T-cell (primary cell): ENCODE results near the gene XPNPEP2. TPM values are rescaled to one million over a fixed set of nuclear protein-coding genes. Genes with fewer than 3 reads are reported as not detected.

Experiments used
- ATAC-seq, 4 experiments: fragments of 200-7000 bp in 3 of 4; fragments of 150-1000 bp in 1 of 4; cut with Tn5 transposase; replicated peaks in 1 of 4; 1 replicate in 3 of 4; 2 replicates in 1 of 4; pipeline ENCODE4 v1.10.0; 2021; ENCODE audit warnings: moderate library complexity in 3 of 4, mild to moderate bottlenecking in 2 of 4, moderate number of reproducible peaks in 1 of 4
- CTCF ChIA-PET, 2 donors: fragments of 300-600 bp; sonication (Branson Sonifier 250); formaldehyde crosslinking; loops; one replicate each; lab custom pipeline; 2022; ENCODE audit warnings: antibody characterized with exemption in 2 of 2; lab: Charles Lee
- POLR2A ChIA-PET, 2 donors: fragments of 300-600 bp; sonication (Branson Sonifier 250); formaldehyde crosslinking; loops; one replicate each; lab custom pipeline; 2022; ENCODE audit warnings: antibody characterized with exemption in 2 of 2; lab: Charles Lee
- DNase-seq, 35 experiments: peaks; one replicate each; pipeline versions ENCODE4 v3.0.0 to v3.0.0-alpha.2; 2013 to 2023
- H3K27ac ChIP-seq: one replicate; pipeline ENCODE4 v1.5.1; 2013; ENCODE audit warnings: low read length
- H3K27me3 ChIP-seq, 2 experiments: replicated peaks in 1 of 2; 1 replicate in 1 of 2; 2 replicates in 1 of 2; pipeline versions ENCODE4 v1.6.1 to v1.7.0; 2013; ENCODE audit warnings: low read length in 1 of 2, mixed read lengths in 1 of 2; ENCODE audit not compliant: control insufficient read depth in 2 of 2, insufficient read depth in 2 of 2; ENCODE audit errors: extremely low read depth in 1 of 2
- H3K36me3 ChIP-seq, 2 donors: 1 replicate in 1 of 2; 2 replicates in 1 of 2; pipeline versions ENCODE4 v1.6.1 to v1.7.0; 2013; ENCODE audit warnings: low read length in 1 of 2; ENCODE audit not compliant: control insufficient read depth in 2 of 2, insufficient read depth in 1 of 2; ENCODE audit errors: extremely low read depth in 1 of 2
- H3K4me1 ChIP-seq, 2 experiments: 1 replicate in 1 of 2; 2 replicates in 1 of 2; pipeline versions ENCODE4 v1.6.1 to v1.7.0; 2013; ENCODE audit warnings: low read length in 2 of 2, mixed read lengths in 1 of 2; ENCODE audit not compliant: insufficient read depth in 2 of 2, control insufficient read depth in 1 of 2; ENCODE audit errors: extremely low read depth in 1 of 2
- H3K4me3 ChIP-seq, 2 donors: 1 replicate in 1 of 2; 2 replicates in 1 of 2; pipeline versions ENCODE4 v1.5.1 to v1.7.0; 2013; ENCODE audit warnings: mild to moderate bottlenecking in 2 of 2, low read length in 1 of 2, moderate library complexity in 1 of 2; ENCODE audit not compliant: control insufficient read depth in 1 of 2; ENCODE audit errors: extremely low read depth in 1 of 2
- H3K9me3 ChIP-seq: 2 replicates; pipeline ENCODE4 v1.7.0; 2013
- H3K27ac Mint-ChIP-seq, 2 donors: one replicate each; pipeline ENCODE4 v1.8.0; 2020 to 2021; ENCODE audit warnings: mild to moderate bottlenecking in 2 of 2, mixed read lengths in 2 of 2
- H3K27me3 Mint-ChIP-seq, 2 donors: one replicate each; pipeline ENCODE4 v1.8.0; 2021 to 2022; ENCODE audit warnings: mixed read lengths in 2 of 2
- H3K36me3 Mint-ChIP-seq: one replicate; pipeline ENCODE4 v1.8.0; 2021; ENCODE audit warnings: mixed read lengths
- H3K4me1 Mint-ChIP-seq, 3 donors: one replicate each; pipeline ENCODE4 v1.8.0; 2020 to 2022; ENCODE audit warnings: mixed read lengths in 3 of 3, mild to moderate bottlenecking in 1 of 3
- H3K4me3 Mint-ChIP-seq, 3 donors: one replicate each; pipeline ENCODE4 v1.8.0; 2020 to 2022; ENCODE audit warnings: mild to moderate bottlenecking in 3 of 3, mixed read lengths in 3 of 3, moderate library complexity in 3 of 3
- H3K9me3 Mint-ChIP-seq, 3 donors: one replicate each; pipeline ENCODE4 v1.8.0; 2020 to 2022; ENCODE audit warnings: mixed read lengths in 3 of 3
- WGBS: methylation state at CpG from one replicate; pipeline ENCODE4 v1.1.5; 2013; ENCODE audit warnings: missing lambda C conversion rate; ENCODE audit not compliant: insufficient coverage; 5-methylcytosine and 5-hydroxymethylcytosine counted together
- total RNA-seq, 35 experiments: library from RNA in 6 of 35; stranded (reverse) in 6 of 35; fragments of 120-200 nt in 1 of 35; gene quantifications; one replicate each; pipeline versions ENCODE4 v1.2.1 to v1.2.4 and lab custom pipeline; 2013 to 2026

The XPNPEP2 gene
- total RNA-seq (under 1 TPM in 4 of 5 donors, not detected in 1; 0.20 to 0.84 (median 0.37) TPM), total RNA-seq (lab: John Stamatoyannopoulos, UW) (0 to 1.3 (median 0.24) reads per million in 29 experiments)
- 0.72 TPM for total RNA-seq (2013)

DNA sequence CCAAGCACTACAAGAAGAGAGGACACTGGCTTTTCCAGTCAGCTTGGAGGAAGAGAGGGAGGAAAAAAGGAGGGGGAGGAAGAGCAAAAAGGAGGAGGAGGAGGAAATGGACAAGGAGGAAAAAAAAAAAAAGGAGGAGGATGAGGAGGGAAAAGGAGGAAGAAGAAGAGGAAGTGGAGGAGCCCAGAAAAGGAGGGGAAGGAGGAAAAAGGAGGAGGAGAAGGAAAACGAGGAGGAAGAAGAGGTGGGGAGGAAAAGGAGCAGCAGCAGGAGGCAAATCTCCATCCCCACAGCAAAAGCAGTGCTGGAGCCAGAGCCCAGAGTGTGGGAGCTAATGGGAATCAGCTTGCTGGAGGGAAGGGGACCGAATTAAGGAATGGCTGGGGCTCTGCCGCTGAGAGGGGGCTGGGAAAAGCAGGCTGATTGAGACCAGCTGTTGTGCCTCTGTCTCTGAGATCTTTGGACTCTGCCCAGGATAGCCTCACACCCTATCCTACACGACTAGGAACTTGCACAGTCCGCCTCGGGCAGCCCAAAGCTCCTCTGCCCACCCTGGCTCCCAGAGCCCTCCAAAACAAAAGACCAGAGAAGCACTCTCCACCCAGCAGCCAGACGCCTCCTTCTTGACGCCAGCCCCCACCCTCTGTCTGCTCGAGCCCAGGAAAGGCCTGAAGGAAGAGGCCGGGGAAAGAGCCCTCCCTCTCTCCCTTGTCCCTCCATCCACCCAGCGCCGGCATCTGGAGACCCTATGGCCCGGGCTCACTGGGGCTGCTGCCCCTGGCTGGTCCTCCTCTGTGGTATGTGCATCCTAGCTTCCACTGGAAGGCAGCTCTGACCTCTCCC lies at the start of gene XPNPEP2:
XPNPEP2 (plus strand) TSS at position 514 of the 843 bp plus-strand sequence; CDS start at position 749, 235 bp downstream.
- Mint-ChIP-seq H3K36me3 (no peaks in the 10 kb centered on the region), H3K9me3 (no peaks in the 10 kb centered on the region), H3K27ac (peak within 1 kb of the TSS in 1 of 2 donors; percentile 52), H3K27me3 (peaks cover 0 to 14% of the 10 kb centered on the region in 2 donors), H3K4me1 (peaks cover 28 to 50% (median 36%) of the 10 kb centered on the region in 3 donors), H3K4me3 (no peak within 1 kb of the TSS)
- H3K9me3 ChIP-seq = no peaks in the 10 kb centered on the region
- CTCF ChIA-PET = interaction anchor here in 1 of 2 donors (0.5 kb wide), 1 partner anchor 31 kb away, joined by 3 read pairs; no protein-coding TSS in a partner anchor
- H3K4me1 ChIP-seq = peaks cover 0 to 51% of the 10 kb centered on the region in 2 experiments
- H3K27me3 ChIP-seq = no peaks in the 10 kb centered on the region
- H3K36me3 ChIP-seq = no peaks in the 10 kb centered on the region
- POLR2A ChIA-PET = interaction anchor here in 1 of 2 donors (0.7 kb wide), 1 partner anchor 121 kb away, joined by 13 read pairs; no protein-coding TSS in a partner anchor
- DNase-seq (no peak), ATAC-seq (no peak)
- H3K27ac ChIP-seq = no peak within 1 kb of the TSS
- WGBS = 100% methylated on average over 1 of the region's 13 CpGs
- no peak within 1 kb of the TSS for H3K4me3 ChIP-seq

DNA sequence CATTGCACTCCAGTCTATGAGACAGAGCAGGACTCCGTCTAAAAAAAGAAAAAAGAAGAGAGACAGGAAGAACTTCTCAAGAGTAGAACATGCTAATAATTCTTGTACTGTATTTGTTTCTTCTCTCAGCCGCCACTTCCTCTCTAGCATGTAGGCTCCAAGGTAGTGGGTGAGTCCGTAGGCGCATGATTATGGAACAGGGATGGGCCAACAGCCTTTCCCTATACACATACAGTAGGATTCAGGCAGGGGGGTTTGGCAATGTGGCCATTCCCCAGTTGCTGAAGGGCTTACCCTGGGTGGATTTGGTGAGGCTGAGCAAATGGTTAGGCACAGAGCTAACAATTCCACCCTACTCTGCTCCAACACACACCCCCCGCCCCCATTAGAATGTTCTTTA lies 49.0 kb upstream of the XPNPEP2 start:
- CTCF ChIA-PET = no interaction called here
- no peak for ATAC-seq
- Mint-ChIP-seq H3K27ac (no peak overlapping the region), H3K4me1 (no peaks in the 10 kb centered on the region), H3K36me3 (no peaks in the 10 kb centered on the region), H3K4me3 (no peak overlapping the region), H3K27me3 (peaks cover 0 to 15% of the 10 kb centered on the region in 2 donors), H3K9me3 (no peaks in the 10 kb centered on the region)
- H3K27me3 ChIP-seq = no peaks in the 10 kb centered on the region
- no peak overlapping the region for H3K4me3 ChIP-seq
- no peak overlapping the region for H3K27ac ChIP-seq
- POLR2A ChIA-PET = no interaction called here
- WGBS = no CpG with 5 or more reads among the region's 5 CpGs
- no peaks in the 10 kb centered on the region for H3K36me3 ChIP-seq
- no peaks in the 10 kb centered on the region for H3K9me3 ChIP-seq
- DNase-seq = no peak
- no peaks in the 10 kb centered on the region for H3K4me1 ChIP-seq

GRCh38 chrX:129690435-129690834 lies 48.3 kb upstream of the XPNPEP2 start:
- peaks cover 0 to 13% of the 10 kb centered on the region in 2 donors for H3K27me3 Mint-ChIP-seq
- Histone ChIP-seq H3K9me3 (no peaks in the 10 kb centered on the region), H3K27me3 (no peaks in the 10 kb centered on the region), H3K4me3 (no peak overlapping the region), H3K27ac (no peak overlapping the region), H3K4me1 (no peaks in the 10 kb centered on the region), H3K36me3 (no peaks in the 10 kb centered on the region)
- no peaks in the 10 kb centered on the region for H3K4me1 Mint-ChIP-seq
- H3K9me3 Mint-ChIP-seq = no peaks in the 10 kb centered on the region
- no peak overlapping the region for H3K4me3 Mint-ChIP-seq
- DNase-seq = no peak
- ChIA-PET CTCF (no interaction called here), POLR2A (no interaction called here)
- no peak overlapping the region for H3K27ac Mint-ChIP-seq
- ATAC-seq = no peak
- no peaks in the 10 kb centered on the region for H3K36me3 Mint-ChIP-seq
- WGBS = 81% methylated on average over 7 of the region's 10 CpGs

DNA sequence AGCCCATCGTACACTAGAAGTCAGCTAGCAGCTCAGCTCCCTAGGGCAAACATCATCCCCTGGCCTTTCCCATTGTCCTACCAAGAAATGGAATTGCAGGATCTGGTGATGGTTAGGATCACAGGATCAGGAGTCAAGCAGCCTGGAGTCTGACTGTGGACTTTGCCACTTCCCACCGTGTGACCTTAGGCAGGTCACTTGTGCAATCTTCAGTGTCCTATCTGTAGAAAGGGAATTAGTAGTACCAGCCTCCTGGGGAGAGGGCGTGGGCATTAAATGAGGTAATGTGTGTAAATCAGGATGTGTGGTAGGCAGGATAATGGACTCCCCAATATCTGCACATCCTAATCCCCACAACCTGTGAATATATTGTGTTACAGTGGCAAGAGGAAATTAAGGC lies 45.4 kb upstream of the XPNPEP2 start:
- peaks cover 0 to 6% of the 10 kb centered on the region in 2 donors for H3K27me3 Mint-ChIP-seq
- H3K4me3 Mint-ChIP-seq = no peak overlapping the region
- H3K27ac ChIP-seq = no peak overlapping the region
- DNase-seq (no peak), ATAC-seq (no peak)
- no peaks in the 10 kb centered on the region for H3K36me3 ChIP-seq
- no peaks in the 10 kb centered on the region for H3K27me3 ChIP-seq
- H3K27ac Mint-ChIP-seq = no peak overlapping the region
- no peaks in the 10 kb centered on the region for H3K4me1 Mint-ChIP-seq
- ChIA-PET CTCF (interaction anchor here in 1 of 2 donors (0.6 kb wide), 1 partner anchor 192 kb away, joined by 4 read pairs; no protein-coding TSS in a partner anchor), POLR2A (no interaction called here)
- no peaks in the 10 kb centered on the region for H3K9me3 Mint-ChIP-seq
- no peaks in the 10 kb centered on the region for H3K9me3 ChIP-seq
- no CpG with 5 or more reads among the region's 3 CpGs for WGBS
- no peak overlapping the region for H3K4me3 ChIP-seq
- no peaks in the 10 kb centered on the region for H3K36me3 Mint-ChIP-seq
- no peaks in the 10 kb centered on the region for H3K4me1 ChIP-seq

DNA sequence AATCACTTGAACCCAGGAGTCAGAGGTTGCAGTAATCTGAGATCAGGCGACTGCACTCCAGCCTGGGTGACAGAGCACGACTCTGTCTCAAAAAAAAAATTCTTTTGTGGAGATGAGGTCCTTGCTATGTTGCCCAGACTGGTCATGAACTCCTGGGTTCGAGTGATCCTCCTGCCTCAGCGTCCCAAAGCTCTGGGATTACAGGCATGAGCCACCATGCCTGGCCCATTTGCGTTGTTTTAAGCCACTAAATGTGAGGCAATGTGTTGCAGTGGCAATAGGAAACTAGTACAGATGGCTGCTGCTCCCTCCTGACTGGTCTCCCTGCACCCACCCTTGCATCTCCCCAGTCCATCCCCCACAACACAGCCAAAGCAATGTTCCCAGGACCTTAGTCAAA lies 44.0 kb upstream of the XPNPEP2 start:
- no peaks in the 10 kb centered on the region for H3K36me3 Mint-ChIP-seq
- H3K27me3 Mint-ChIP-seq = peaks cover 0 to 6% of the 10 kb centered on the region in 2 donors
- DNase-seq (no peak), ATAC-seq (no peak)
- no peaks in the 10 kb centered on the region for H3K4me1 ChIP-seq
- no peak overlapping the region for H3K4me3 Mint-ChIP-seq
- WGBS = 80% methylated on average over 1 of the region's 5 CpGs
- no peaks in the 10 kb centered on the region for H3K9me3 Mint-ChIP-seq
- H3K9me3 ChIP-seq = no peaks in the 10 kb centered on the region
- H3K27me3 ChIP-seq = no peaks in the 10 kb centered on the region
- H3K4me1 Mint-ChIP-seq = no peaks in the 10 kb centered on the region
- H3K27ac Mint-ChIP-seq = no peak overlapping the region
- H3K36me3 ChIP-seq = no peaks in the 10 kb centered on the region
- H3K27ac ChIP-seq = no peak overlapping the region
- no peak overlapping the region for H3K4me3 ChIP-seq
- ChIA-PET CTCF (no interaction called here), POLR2A (interaction anchor here (0.6 to 0.7 kb wide), 2 partner anchors 48 to 61 kb away, joined by 3 to 4 read pairs; no protein-coding TSS in a partner anchor)

DNA sequence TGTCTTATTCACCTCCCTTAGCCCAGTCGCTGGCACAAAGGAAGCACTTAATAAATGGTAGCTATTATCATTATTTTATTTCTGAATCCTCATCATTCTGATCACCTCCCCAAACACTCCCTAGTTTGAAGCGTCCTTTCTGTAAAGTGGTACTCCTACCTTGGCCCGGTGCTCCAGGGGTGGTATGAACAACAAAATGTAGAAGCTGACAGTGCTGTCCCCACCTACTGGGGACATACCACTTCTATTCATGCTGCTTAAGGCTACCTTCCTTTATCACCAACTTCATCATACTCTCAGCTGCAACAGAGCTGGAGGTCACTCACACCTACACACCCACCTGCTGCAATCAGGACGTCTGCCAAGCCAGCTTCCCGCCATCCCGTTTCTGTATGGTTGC lies 43.2 kb upstream of the XPNPEP2 start:
- Mint-ChIP-seq H3K4me3 (no peak overlapping the region), H3K4me1 (no peaks in the 10 kb centered on the region), H3K36me3 (no peaks in the 10 kb centered on the region), H3K27ac (no peak overlapping the region), H3K9me3 (no peaks in the 10 kb centered on the region), H3K27me3 (peaks cover 0 to 6% of the 10 kb centered on the region in 2 donors)
- H3K4me1 ChIP-seq = no peaks in the 10 kb centered on the region
- ChIA-PET CTCF (no interaction called here), POLR2A (no interaction called here)
- H3K36me3 ChIP-seq = no peaks in the 10 kb centered on the region
- H3K4me3 ChIP-seq = no peak overlapping the region
- H3K9me3 ChIP-seq = no peaks in the 10 kb centered on the region
- DNase-seq (no peak), ATAC-seq (no peak)
- no peaks in the 10 kb centered on the region for H3K27me3 ChIP-seq
- WGBS = 83% methylated on average over 3 of the region's 6 CpGs
- no peak overlapping the region for H3K27ac ChIP-seq
